Measurements from ENCODE around the gene STX1B.

STX1B gene

DNA sequence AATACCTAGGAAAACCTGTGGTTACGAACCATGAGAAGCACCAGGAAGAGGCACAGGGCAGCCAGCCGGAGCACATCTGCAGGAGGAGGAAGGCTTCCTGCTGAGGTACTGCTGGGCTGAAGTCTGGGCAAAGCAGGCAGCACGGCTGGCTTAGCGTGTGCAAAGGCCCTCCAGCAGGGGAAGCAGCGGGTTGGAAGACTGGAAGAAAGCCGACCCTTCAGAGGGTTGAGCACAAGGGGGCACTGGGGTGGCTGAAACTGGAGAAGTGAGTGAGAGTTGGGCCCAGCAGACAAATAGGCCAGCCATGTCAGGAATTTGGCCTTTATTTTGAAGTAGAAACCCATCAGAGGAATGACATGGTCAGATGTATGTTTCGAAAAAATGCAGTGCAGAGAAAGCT lies 37.6 kb downstream of the STX1B start:
- no peak for DNase-seq

DNA sequence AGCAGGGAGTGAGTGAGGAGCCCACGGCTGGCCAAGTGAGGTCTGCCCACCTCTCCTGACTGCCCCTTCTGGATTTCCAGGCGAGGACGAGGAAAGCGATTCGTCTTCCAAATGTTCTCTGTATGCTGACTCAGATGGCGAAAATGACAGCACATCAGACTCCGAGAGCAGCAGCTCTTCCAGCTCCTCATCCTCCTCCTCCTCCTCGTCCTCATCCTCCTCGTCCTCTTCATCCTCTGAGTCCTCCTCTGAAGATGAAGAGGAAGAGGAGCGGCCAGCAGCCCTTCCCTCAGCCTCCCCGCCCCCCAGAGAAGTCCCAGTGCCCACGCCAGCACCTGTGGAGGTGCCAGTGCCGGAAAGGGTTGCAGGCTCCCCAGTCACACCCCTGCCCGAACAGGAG lies 39.1 kb downstream of the STX1B start:
- DNase-seq = no peak

DNA sequence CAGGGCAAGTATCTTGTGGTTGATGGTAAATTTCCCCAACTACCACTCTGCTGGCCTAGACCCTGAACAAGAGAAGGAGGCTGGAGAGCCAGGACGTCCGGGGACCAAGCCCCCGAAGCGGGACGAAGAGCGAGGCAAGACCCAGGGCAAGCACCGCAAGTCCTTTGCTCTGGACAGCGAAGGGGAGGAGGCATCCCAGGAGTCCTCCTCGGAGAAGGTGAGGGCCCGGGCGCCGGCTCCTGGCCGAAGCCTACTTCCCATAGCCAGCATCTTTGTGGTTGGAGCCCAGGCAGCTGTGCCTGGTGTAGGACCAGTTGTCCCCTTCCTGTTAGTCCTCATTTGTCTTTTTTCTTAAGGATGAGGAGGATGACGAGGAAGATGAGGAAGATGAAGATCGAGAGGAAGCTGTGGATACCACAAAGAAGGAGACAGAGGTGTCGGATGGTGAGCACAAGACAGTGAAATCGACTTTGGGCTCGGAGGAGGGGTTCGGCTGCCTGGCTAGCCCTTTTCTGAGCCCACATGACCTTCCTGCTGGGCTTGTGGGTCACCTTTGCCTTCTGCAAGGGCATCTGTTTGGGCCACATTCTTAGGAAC lies 41.1 kb downstream of the STX1B start:
- DNase-seq = no peak

DNA sequence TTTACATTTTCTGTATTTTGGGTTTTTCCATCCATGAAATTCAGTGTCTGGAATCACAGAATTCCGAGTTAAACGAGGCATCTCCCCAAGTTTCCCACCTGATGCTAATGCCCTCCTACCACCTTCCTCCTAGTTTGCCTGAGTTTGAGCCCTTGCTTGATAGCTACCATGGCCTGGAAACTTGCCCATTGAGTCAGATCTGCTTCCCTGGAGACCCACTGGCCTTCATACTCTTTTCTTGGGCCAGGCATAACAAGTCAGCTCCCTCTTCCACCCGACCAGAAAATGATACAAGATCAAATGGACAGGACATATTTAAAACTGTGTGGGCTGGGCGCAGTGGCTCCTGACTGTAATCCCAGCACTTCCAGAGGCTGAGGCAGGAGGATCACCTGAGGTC lies 42.6 kb downstream of the STX1B start:
- no peak for DNase-seq

DNA sequence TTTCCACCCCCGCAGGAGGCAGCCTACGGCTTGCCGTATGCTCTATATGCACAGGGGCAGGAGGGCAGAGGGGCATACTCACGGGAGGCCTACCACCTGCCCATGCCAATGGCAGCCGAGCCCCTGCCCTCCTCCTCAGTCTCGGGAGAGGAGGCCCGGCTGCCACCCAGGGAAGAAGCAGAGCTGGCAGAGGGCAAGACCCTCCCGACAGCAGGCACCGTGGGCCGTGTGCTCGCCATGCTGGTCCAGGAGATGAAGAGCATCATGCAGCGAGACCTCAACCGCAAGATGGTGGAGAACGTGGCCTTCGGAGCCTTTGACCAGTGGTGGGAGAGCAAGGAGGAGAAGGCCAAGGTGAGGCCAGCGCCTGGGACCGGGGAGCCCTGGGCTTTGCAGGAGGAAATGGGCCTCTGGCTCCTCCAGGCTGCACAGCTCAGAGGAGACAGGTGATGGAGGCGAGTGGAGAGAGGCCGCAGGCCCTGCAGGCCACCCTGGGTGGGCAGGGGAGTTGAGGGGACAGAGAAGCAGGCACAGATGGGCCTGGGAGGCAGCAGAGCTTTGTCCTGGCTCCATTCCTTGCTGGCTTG lies 44.3 kb downstream of the STX1B start:
- no peak for DNase-seq

DNA sequence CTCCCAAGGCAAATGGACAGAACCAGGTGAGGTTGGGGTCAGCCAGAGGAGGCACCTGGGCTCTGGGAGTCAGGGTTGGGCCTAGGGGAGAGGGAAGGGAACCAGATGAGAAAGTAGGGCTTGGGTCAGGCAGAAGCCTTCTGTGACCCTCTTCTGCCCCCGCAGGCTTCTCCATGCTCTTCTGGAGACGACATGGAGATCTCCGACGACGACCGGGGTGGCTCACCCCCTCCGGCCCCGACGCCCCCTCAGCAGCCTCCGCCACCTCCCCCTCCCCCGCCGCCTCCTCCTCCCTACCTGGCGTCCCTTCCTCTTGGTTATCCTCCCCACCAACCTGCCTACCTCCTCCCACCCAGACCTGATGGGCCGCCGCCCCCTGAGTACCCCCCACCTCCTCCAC lies 45.0 kb downstream of the STX1B start:
- no peak for DNase-seq

DNA sequence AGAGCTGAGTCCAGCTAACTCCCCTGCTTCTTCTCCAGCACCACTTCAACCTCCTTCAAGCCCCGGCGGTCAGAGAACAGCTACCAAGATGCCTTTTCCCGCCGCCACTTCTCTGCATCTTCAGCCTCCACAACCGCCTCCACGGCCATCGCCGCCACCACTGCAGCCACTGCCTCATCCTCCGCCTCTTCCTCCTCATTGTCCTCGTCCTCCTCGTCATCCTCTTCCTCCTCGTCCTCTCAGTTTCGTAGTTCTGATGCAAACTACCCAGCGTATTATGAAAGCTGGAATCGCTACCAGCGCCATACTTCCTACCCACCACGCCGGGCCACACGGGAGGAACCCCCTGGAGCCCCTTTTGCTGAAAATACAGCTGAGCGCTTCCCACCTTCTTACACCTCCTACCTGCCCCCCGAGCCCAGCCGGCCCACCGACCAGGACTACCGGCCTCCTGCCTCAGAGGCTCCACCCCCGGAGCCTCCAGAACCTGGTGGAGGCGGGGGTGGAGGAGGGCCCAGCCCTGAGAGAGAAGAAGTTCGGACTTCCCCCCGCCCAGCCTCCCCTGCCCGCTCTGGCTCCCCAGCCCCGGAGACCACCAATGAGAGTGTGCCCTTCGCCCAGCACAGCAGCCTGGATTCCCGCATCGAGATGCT lies 45.7 kb downstream of the STX1B start:
- DNase-seq = no peak

DNA sequence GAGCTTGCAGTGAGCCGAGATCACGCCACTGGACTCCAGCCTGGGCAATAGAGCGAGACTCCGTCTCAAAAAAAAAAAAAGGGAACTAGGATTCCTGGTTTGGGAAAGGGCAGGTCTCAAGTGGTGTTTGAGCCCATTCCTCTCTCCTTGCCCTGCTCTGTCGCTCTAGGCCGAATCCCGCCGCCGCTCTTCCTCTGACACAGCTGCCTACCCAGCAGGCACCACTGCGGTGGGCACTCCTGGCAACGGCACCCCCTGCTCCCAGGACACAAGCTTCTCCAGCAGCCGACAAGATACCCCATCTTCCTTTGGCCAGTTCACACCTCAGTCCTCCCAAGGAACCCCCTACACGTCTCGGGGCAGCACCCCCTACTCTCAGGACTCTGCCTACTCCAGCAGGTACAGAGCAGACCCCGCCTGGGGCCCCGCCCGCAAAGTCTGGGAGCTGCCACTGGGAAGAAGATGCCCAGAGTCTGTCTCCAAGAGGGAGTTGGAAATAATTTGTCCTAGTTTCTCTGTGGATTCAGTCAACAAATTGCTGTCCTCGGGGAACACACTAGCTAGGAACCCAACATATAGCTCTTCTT lies 46.4 kb downstream of the STX1B start:
- no peak for DNase-seq

DNA sequence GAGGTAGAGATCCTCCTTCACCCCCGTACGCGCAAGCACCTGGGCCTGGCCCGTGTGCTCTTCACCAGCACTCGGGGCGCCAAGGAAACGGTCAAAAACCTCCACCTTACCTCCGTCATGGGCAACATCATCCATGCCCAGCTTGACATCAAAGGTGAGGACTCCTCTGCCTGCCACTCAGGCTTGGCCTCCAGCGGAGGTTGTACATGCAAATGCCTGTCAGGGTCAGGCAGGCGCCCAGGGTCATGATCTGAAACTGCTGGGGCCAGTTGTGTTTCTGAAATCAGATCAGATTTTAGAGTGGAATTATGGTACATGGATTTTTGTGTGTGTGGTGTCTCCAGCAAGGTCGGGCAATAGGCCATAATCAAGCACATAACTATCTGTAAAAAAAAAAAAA lies 49.1 kb downstream of the STX1B start:
- DNase-seq = no peak

DNA sequence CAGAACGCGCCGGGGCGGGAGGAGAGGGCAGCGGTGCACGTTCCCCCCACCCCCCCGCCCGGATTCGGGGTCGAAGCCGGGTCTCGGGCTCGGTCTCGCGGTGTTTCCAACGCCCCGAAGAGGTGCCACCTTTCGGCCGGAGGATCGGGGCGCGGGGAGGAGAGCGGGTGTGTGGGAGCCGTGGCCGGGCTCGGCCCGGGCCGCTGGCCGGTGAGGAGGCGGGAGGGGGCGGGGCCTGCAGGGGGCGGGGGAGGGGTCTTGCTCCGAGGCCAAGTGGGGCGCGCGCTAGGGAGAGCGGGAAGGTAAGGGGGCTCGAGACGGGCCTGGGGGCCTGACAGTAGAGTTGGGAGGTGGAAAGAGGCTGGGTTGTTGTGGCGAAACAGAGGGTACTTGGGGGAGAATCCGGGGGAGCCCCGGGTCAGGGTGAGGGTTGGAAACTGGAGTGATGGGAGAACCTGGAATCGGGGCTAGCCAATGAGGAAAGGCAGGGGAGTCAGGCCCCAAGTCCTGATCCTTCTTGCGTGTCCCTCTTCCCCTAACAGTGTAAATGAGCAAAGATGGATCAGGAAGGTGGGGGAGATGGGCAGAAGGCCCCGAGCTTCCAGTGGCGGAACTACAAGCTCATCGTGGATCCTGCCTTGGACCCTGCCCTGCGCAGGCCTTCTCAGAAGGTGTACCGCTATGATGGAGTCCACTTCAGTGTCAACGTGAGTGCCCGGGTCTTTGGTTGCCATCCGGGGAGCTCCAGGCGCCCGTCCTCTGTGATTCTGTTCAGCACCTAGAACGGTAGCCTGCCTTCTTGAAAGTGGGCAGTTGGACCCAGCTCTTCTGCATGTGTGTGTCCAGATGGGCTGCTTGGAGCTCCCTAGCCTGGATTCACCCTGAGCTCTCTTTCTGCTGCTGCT lies 52.0 kb downstream of the STX1B start:
- DNase-seq = no peak

DNA sequence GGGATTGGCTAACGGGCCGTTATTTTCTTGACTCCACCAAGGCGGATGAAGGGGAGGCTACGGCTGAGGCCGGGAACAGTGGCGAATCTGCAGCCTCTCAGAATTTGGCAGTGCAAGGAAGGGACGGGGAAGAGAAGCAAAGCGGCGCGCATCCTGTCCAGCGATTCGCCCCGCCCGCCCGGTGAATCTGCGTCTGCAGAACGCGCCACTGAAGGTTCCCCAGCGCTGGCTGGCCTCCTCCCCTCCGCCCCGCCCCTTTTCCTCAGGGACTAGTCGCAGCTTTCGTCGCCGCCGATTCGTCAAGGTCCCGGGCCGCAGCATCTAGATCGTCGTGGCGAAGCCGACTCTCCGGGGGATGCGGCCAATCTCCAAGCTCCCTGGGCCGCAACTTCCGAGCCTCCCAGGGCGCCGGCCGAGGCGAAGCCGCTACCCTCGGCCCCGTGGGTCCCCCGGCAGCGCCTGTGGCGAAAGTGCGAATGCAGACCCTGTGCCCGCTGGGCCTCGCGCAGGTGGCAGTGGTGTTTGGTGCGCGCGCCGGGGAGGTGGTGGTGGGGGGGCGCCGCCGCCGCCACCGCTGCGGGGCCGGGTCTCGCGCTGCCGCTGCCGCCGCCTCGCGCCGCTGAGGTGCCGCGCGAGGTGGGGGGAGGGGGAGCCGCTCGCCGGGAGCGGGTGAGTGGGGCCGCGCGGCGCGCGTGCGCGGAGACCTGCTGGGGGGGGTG lies 52.8 kb downstream of the STX1B start, which contains the start of gene SETD1A:
Gene SETD1A, plus strand, starts transcription at position 299 of the 719 bp plus-strand sequence. CDS start 978 bp downstream, outside the sequence.
- peak; percentile 98 for DNase-seq

DNA sequence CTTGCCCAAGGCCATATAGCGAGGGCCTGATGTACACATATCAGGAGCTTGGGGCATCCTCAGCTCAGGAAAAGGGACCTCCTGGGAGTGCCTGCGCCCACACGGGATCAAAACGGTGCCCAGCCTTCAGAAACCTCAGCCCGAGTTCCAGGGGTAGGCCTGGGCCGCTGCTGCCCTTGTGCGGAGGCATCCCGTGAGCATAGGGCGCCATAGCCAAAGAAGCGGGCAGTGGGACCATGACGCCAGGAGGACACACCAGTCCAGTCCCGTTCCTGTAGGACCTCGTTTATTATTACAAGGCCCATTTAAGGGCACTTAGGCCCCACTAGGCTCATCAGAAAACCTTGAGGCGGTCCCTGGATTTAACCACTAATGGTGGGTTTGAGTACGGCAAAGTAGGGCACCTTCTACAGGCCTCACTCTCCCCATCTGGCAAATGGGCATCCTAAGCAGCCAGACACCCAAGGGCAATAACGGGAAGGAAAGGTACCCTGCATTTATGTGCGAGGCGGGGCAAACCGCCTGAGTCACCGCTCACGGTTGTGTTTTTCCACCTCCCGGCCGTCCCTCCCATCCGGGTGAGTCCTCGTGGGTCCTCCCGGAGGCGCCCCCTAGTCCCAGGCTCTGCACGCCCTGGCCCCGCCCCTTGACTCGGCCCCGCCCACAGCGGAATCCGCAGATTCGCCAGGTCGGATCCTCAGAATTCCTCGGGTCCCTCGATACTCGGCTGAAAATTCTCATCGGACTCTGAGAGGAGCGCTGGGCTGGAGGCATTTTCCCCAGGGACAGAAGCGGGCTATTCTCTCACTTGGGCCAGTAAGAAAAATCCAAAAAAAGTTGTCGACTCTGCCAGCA lies 53.6 kb downstream of the STX1B start:
- DNase-seq = peak; percentile 54

DNA sequence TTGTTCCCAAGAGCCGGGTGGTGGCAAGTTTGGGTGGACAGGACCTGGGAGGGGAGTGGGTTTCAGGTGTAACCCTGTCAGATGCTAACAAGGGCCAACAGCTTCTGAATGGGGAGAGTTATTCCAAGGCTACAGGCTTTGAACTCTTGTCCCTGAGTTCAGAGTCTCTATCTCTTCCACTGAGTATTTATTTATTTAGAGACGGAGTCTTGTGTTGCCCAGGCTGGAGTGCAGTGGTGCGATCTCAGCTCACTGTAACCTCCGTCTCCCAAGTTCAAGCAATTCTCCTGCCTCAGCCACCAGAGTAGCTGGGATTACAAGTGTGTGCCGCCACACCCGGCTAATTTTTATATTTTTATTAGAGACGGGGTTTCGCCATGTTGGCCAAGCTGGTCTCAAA lies 55.4 kb downstream of the STX1B start:
- DNase-seq = no peak

DNA sequence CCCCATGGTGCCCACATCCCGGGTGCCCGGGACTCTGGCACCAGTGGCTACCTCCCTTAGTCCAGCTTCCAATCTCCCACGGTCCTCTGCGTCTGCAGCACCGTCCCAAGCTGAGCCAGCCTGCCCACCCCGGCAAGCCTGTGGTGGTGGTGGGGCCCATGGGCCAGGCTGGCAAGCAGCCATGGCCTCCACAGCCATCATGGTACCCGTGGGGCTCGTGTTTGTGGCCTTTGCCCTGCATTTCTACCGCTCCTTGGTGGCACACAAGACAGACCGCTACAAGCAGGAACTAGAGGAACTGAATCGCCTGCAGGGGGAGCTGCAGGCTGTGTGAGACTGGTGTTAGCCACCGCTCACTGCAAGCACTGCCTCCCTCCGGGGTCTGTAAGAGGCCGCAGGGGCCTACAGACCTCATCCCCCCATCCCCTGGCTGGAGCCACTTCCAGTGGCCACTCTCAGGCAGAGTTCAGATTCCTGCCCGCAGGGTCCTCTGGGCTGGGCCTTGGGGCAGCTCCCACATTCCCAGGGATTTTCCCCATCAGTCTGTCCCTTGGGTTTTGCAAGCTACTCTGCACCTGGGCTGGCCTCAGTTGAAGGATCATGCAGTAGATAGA lies 56.8 kb downstream of the STX1B start:
- DNase-seq = peak; percentile 71

DNA sequence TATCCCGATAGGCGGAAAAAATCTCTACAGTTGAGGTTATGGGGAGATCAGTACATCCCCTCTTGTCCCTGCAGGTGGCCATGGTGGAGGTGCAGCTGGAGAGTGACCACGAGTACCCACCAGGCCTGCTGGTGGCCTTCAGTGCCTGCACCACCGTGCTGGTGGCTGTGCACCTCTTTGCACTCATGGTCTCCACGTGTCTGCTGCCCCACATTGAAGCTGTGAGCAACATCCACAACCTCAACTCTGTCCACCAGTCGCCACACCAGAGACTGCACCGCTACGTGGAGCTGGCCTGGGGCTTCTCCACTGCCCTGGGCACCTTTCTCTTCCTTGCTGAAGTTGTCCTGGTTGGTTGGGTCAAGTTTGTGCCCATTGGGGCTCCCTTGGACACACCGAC lies 57.3 kb downstream of the STX1B start:
- DNase-seq = no peak

DNA sequence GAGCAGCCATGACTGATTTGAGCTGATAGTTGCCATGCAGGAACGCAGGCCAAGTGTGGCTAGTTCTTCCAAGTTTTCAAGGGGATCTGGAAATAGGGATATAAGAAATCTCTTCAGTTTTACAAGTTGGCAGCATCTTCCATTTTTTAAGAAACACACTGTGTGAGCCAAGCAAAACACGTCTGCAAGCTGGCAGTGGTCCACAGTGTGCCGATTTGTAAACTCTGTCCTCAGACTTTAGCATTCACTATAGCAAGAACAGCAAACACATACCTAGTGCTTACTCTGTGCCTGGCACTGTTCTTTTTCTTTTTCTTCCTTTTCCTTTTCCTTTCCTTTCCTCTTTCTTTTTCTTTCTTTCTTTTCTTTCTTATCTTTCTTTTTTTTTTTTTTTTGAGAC lies 58.7 kb downstream of the STX1B start:
- no peak for DNase-seq

DNA sequence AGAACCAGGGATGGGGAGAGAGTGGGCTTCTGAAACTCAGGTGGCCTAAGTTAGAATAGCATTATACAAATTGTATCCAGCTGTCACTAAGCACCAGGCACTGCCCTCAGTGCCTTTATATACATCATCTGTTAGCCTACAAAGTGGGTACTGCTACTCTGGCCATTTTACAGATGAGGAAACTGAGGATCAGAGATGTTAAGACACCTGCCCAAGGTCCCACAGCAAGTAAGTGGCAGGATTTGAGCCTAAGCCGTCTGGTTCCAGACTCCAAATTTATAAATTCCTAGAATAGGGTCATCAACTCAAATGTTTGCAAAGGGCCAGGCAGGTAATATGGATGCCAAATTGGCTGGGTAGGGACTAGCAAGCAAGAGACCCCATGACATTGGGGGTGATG lies 59.2 kb downstream of the STX1B start:
- DNase-seq = no peak

DNA sequence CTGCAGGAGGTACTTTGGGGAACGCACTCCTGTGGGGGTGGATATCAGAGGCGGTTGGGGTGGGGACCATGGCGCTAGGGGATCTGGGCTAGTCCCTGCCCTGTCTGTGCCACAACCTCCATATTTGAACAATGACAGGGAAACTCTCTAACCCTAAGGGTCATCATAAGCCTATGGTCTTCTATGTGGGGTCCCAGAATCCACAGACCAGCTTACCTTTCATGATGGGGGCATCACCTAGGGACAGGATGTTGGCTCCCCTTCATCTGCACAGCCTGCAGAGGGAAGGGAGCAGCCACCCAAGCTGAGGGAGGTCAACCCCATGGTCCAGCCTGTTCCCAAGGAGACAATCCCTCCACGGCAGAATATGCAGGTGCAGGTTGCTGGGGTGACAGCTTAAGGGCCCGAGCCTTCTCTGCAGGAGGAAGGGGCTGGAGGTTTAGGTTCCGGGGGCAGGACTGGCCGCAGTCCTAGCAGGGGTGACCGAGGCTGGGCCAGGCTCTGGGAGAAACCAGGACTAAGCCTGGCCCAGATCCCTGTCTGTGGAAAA lies 59.8 kb downstream of the STX1B start:
- no peak for DNase-seq

DNA sequence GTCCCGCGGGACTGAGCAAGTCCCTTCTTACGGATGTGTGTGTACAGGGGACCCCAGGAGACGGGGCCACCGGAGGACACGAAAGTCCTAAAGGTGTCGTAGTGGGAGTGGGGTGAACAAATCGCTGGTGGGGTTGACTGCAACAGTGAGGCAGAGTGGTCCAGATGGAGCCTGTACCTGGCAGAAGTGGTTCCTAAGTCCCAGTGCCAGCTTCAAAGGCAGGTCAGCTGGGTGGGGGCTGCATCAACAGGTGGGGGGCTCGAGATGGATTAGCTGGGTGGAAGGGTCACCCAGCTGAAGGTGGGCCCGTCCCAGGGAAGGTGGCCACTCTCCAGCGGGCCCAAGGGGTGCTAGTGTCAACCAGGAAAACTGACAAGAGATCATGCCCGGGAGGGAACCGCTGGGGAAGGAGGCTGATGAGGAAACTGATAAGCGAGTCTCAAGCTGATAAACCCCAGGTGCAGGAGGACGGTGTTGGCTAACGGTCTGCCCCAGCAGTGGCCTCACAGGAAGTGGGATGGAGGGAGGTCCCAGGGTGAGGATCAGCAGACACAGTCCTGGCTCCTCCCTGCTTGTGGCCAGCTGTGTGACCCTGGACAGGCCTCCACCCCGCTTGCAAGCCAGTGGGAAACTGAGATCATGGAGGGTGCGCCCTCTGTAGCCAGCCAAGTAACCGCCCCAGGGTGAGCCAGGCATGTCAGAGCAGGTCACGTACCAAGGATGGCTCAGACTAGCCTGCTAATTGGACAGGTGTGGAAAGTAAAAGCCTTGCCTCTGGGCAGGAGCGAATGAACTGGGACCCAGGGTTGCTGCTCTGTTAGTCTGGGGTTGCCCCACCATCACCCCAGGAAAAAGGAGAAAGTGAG lies 60.6 kb downstream of the STX1B start:
- DNase-seq = peak; percentile 62

Data from NCI-H510A (cell line).